ENCODE results near the gene RNF7. TPM values are rescaled to one million over a fixed set of nuclear protein-coding genes. Genes with fewer than 3 reads are reported as not detected.
"Not testable (repeated sequence)": the region's sequence is repeated elsewhere in the genome, so short reads cannot be mapped to it uniquely, and the experiment has no call there.

Gene RNF7
- total RNA-seq, 1 donor from 2014 or later: 82.6 TPM

DNA sequence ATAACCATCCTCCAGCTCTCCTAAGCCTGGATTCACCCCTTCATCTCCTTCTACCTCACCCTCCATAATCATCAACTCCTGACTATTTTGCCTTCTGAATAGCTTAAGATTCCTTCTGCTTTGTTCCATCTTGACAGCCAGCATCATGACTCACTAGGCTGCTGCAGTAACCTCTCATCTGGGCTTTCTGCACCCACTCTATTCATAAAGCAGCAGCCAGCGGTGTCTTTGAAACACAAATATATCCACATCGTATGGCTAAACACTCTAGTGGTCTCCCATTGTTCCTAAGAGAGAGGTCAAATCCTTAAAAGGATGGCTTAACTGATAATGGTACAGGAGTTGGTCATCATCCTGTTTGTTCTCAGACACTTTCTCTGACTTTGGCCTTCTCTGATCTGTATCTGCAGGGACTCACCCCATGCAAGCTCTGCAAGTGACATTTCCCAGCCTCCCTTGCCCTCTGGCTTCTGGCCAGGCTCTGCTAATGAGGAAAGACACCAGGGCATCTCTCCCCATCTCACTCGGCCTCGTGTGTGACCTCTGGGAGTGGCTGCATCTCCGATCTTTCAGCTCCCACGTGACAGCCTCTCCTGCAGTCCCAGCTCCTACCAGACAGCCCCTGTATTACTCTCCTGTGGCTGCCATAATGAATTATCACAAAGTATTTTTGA lies 31.3 kb downstream of the RNF7 start:
- DNase-seq (ENCODE audit: missing footprints) (no peak), ATAC-seq (no peak)
- intact Hi-C loops (cut with DNase I): no loop called here

DNA sequence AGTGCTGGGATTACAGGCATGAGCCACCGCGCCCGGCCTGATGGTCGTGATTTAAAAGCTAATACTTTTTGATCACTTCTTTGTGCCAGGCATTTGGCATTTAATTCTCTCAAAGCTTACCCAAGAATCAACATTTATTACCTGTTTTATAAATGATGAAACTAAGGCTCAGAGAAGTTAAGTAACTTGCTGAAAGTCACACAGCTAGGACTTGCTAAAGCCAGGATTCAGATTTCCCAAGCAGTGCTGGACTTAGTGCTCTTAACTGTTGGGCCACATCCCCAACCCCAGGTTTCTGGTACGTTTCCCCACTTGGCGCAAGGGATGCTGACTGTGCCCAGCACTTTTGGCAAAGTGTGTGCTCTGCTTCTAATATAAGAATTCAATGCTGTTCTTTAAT lies 35.6 kb downstream of the RNF7 start:
- ATAC-seq (no peak), DNase-seq (ENCODE audit: missing footprints) (no peak)
- intact Hi-C loops (cut with DNase I): no loop called here

DNA sequence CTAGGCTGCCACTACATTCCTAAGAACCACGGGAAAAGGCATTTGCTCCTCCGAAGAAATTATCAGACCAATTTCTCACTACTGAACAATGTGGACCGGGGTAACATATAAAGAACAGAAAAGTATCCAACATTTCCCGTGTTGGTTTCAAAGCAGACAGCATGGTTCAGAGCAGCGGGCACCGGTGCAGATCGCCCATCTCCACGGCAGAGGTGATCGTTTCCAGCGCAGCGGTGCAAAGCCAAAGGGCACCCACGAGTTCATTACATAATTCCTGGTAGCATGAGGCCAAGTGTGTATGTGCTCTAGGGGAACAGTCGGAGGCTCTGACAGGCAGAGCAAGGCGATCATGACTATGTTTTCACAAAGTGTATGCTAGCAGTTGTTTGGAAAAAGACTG lies 38.3 kb downstream of the RNF7 start:
- ATAC-seq: no peak
- no peak for DNase-seq (ENCODE audit: missing footprints)
- intact Hi-C loops (cut with DNase I): no loop called here

DNA sequence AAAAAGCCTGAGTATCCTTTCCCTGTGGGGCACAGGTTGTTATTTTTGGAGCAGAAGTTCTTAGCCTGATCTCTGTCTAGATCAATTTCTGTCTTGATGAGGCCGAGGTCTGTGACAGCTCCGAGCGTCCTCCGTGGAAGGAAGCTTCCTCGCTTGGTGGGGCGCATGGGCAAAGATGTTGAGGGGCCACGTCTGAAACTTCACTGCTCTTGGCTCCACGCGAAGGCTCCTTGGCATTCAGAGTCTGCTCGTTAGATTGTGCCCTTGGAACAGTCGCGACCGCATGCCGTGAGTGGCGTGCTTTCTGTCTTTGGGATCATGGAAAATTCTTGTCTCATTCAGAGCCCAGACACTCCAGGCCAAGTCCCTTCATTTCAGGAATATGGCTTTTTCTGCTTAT lies 38.8 kb downstream of the RNF7 start:
- DNase-seq (ENCODE audit: missing footprints) (no peak), ATAC-seq (no peak)
- intact Hi-C loops (cut with DNase I): no loop called here

DNA sequence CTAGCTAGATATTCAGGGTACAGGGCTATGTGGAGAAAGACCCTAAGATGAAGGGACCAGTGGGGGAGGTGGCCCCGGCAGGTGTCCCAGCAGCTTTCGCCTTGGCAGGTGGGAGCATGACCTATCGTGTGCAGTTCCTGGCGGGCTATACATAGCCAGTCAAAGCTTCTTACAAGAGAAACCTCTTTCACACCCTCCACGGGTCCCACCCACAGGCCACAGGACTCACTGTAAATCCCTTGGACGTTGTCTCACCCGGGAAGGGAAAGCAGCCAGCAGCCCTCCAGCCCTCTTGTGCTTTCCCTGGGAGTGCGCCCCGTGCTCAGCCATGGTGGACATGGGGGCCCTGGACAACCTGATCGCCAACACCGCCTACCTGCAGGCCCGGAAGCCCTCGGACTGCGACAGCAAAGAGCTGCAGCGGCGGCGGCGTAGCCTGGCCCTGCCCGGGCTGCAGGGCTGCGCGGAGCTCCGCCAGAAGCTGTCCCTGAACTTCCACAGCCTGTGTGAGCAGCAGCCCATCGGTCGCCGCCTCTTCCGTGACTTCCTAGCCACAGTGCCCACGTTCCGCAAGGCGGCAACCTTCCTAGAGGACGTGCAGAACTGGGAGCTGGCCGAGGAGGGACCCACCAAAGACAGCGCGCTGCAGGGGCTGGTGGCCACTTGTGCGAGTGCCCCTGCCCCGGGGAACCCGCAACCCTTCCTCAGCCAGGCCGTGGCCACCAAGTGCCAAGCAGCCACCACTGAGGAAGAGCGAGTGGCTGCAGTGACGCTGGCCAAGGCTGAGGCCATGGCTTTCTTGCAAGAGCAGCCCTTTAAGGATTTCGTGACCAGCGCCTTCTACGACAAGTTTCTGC lies 40.1 kb downstream of the RNF7 start:
- intact Hi-C loops (cut with DNase I): no loop called here
- DNase-seq (ENCODE audit: missing footprints) (no peak), ATAC-seq (no peak)

DNA sequence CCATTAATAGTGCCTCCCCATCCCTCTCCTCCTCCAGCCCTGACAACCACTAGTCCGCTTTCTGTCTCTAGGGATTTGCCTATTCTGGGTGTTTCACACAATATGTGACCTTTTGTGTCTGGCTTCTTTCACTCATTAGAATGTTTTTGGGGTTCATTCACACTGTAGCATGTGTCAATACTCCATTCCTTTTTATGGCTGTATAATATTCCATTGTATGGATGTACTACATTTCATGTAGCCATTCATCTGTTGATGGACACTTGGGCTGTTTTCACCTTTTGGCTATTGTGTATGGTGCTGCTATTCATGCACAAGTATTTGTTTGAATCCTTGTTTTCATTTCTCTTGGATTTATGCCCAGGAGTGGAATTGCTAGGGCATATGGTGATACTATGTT lies 41.6 kb downstream of the RNF7 start:
- intact Hi-C loops (cut with DNase I): loop anchor here (5.0 kb wide), 1 partner anchor 133 kb away; no protein-coding TSS in a partner anchor
- ATAC-seq (no peak), DNase-seq (ENCODE audit: missing footprints) (no peak)

DNA sequence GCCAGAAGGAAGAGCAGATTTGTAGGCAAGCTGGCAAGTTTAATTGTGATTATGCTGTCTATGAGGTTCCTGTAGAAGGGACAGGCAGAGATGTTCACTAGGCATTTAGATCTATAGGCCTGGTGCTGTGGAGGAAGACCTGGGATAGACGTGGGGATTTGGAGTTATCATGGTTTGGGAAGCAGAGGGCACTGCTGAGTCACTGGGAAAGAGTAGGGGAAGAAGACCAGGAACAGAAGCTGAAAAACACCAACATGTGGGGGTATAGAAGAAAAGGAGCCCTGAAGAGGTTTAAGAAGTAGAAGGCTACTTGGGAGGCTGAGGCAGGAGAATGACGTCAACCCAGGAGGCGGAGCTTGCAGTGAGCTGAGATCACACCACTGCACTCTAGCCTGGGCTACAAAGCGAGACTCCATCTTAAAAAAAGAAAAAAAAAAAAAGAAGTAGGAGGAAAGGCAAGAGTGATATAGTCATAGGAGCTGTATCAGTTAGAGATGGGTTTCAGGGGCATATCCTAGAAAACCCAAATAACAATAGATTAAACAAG lies 44.4 kb downstream of the RNF7 start:
- no peak for DNase-seq (ENCODE audit: missing footprints)
- ATAC-seq: no peak
- intact Hi-C loops (cut with DNase I): loop anchor here (5.0 kb wide), 1 partner anchor 130 kb away; no protein-coding TSS in a partner anchor

DNA sequence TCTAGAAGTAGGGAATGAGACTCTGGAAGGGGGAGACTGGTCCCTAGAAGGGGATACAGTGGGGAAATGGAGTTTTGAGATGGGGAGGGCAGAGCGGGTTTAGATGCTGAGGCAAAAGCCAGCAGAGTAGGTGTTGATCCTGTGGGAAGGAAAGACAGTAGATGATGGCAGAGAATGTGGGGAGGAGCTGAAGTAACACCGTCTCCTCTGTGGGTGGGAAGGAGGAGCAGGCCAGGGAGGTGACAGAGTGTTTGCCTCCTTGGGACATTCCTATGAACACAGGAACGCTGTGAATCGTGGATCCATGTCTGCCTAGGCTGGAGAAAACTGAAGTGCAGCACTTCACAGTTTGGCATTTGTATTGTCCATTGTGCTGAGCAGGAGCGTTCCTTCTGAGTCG lies 45.5 kb downstream of the RNF7 start:
- no peak for ATAC-seq
- DNase-seq (ENCODE audit: missing footprints): no peak
- intact Hi-C loops (cut with DNase I): loop anchor here (5.0 kb wide), 1 partner anchor 129 kb away; no protein-coding TSS in a partner anchor

DNA sequence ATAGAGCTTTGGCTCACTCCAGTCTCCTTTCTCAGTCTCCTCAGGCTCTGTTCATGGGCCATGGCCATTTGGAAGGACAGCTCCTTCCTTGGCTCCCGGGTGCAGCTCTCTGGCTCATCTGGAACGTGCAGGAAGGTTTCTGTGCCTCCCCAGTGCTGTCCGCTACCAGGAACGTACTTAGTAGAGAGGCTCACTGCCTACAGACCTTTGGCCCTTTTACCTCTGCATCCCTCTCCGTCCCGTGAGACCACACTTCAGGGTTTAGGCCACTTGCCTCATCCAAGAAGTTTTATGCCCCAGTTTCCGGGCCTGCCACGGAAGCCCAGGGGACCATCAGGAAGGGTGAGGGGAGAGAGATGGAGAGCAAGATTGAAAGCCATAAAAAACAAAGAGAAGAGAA lies 46.0 kb downstream of the RNF7 start:
- ATAC-seq (no peak), DNase-seq (ENCODE audit: missing footprints) (no peak)
- intact Hi-C loops (cut with DNase I): loop anchor here (5.0 kb wide), 1 partner anchor 128 kb away; no protein-coding TSS in a partner anchor

DNA sequence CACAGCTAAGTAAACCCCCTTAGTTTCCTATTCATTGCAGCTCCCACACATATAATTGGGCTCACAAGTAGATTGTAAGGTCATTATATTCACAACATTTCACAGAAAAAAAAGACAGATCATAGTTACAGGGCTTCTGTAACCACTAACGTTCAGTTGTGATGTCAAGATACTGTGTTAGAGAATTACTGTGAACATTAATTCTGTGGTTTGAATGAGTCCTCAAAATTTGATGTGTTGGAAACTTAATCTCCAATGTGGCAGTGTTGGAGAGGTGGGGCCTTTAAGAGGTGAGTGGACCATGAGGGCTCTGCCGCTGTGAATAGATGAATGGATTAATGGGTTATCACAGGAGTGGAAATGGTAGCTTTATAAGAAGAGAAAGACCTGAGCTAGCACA lies 46.4 kb downstream of the RNF7 start:
- intact Hi-C loops (cut with DNase I): loop anchor here (5.0 kb wide), 1 partner anchor 128 kb away; no protein-coding TSS in a partner anchor
- DNase-seq (ENCODE audit: missing footprints) (no peak), ATAC-seq (no peak)

DNA sequence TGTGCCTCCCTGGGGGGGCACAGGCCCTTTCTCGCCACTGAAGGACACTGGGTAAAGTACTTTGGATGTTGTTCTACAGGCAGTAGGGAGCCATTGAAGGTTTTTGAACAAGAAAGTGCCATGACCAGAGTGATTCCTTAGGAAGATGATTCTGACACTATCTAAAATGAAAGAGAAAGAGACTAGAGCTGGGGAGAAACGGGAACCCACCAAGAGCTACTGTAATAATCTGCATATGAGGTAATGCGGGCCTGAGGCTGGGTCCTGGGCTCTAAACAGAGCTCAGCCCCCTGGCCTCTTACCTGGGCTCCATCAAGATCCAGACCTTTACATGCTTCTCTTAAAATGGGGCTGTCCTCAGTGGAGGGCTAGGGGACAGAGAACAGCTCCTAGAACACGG lies 50.1 kb downstream of the RNF7 start:
- no peak for ATAC-seq
- intact Hi-C loops (cut with DNase I): no loop called here
- DNase-seq (ENCODE audit: missing footprints): no peak

DNA sequence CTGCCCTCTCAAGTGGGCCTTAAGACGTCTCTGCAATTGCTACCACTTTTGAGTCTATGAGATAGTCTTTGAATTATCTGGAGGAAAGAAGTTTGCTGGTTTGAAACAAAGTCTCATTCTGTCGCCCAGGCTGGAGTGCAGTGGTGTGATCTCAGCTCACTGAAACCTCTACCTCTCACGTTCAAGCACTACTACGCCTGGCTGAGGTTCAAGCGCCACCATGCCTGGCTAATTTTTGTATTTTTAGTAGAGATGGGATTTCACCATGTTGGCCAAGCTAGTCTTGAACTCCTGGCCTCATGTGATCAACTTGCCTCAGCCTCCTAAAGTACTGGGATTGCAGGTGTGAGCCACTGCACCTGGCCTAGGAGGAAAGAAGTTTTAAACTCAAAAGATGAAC lies 50.7 kb downstream of the RNF7 start:
- intact Hi-C loops (cut with DNase I); ATAC-seq; DNase-seq (ENCODE audit: missing footprints): not testable (repeated sequence)

DNA sequence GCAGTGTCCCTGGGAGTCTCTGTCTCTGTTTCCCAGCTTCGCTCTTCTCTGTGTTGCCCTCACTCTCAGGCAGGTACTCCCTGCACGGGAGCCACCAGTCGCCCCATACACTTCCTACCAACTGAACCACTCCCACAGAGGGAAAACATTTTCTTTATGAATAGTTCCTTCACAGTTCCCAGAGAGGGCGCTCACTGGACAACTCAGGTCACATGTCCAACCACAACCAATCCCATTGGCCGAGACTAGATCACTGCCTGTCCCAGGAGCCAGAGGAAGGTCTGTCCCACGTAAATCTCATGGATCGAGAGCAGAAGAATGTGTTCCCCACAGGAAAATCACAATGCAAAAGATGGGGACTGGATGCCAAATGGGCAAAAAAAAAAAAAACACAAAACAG lies 51.2 kb downstream of the RNF7 start:
- intact Hi-C loops (cut with DNase I): no loop called here
- no peak for DNase-seq (ENCODE audit: missing footprints)
- ATAC-seq: no peak

DNA sequence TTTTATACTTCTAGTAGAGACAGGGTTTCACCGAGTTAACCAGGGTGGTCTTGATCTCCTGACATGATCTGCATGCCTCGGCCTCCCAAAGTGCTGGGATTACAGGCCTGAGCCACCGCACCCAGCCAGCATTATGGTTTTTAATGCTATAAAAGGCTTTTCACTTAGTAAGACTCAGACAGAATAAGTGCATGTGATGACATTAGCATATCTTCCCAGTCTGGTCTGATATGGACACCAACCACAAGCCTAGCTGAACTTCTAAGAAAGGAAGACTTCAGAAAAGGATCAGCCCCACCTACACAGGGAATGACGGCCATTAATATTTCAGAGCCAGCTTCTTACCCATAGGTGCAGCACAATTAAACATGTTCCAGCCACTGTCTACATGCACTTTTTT lies 52.1 kb downstream of the RNF7 start:
- DNase-seq (ENCODE audit: missing footprints): no peak
- intact Hi-C loops (cut with DNase I): no loop called here
- no peak for ATAC-seq

DNA sequence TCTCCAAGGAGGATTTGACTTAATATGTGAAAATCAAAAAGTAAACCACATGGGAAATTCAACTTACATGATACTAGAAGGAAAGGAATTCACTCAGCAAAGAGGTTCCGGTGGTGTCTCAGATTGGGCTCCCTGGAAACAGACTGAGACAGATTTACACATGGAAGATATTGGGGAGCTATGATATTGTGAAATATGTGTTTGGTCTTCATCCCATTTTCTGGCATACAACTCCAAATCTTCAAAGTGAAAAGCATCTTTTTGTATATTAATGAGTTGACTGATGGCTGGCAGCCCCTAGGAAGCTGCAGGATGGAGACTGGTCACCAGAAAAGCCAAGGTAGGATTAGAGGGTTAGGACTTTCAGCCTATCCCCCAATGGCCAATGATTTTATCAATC lies 54.4 kb downstream of the RNF7 start:
- no peak for ATAC-seq
- no peak for DNase-seq (ENCODE audit: missing footprints)
- intact Hi-C loops (cut with DNase I): no loop called here

DNA sequence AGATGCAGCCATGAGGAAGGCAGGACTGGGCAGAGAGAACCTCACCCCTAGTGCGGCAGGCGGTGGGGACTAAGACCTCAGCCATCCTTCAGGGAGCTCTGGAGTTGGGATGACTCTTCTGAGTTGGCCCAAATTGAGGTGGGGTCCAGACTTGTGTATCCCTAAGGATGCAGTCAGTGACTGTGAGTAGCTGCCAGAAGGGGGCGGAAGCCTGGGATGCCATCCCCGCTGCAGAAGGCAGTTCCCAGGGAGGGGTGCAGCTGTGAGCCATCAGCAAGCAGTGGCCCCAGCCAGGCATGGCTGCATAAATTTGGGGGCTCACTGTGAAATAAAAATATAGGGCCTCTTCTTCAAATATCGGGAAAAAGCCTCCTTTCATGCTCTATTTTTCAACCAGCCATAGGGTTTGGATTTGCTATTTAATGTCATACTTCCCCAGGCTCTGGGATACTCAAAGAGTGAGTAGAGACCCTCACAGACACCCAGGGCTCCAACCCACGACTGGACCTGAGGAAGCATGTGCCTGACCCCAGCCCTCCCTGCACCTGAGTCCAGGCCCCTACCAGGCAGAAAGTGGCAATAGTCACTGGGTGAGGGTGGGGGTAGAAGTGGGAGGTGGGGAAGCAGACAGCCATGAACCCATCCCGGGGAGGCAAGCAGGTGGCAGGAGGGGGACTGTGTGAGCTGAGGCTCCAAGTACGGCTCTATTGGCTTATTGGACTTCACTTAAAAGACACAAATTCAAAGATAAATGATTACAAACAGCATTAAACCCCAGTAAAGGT lies 55.6 kb downstream of the RNF7 start:
- intact Hi-C loops (cut with DNase I): no loop called here
- DNase-seq (ENCODE audit: missing footprints) (no peak), ATAC-seq (no peak)

DNA sequence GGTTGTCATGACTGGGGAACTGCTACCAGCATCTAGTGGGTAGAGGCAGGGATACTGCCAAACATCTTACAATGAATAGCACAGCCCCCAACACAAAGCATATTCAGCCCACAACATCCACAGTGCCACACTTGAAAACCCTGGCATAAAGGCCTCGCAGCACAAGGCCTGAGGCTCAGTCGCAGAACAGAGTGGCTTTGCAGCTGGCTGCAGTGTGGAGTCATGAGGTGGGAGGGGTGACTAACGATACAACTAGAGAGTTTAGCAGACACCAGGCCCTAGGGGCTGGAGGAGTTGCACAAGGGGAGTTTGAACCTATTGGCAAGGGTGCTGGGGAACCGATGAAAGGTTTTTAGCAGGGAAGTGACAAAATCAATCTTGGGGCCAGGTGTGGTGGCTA lies 57.2 kb downstream of the RNF7 start:
- intact Hi-C loops (cut with DNase I): loop anchor here (5.0 kb wide), 1 partner anchor 58 kb away; the partner anchor contains the start of gene RNF7
- no peak for DNase-seq (ENCODE audit: missing footprints)
- ATAC-seq: no peak

DNA sequence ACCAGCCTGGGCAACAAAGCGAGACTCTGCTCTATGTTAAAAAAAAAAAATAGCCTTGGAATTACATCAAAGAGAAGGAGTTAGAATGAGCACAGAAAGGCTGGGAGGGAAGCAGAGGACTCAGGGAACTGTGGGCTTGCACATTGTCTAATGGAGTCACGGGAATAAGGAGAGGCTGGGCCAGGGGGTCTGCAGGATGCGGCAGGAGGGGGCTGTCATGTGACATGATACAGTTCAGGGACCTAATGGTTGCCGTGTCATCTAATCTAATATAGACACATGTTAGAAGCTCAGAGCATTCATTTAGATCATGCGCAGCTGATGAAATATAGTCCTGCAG lies 57.6 kb downstream of the RNF7 start:
- DNase-seq (ENCODE audit: missing footprints): no peak
- intact Hi-C loops (cut with DNase I): loop anchor here (5.0 kb wide), 1 partner anchor 58 kb away; the partner anchor contains the start of gene RNF7
- ATAC-seq: no peak

Data from Right ventricle myocardium inferior (tissue), 1 donor.